Activated CD4-positive, alpha-beta T cell treated with anti-CD3 and anti-CD28 coated beads for 36 hours (primary cell): ENCODE measurements around the gene FGFR3. TPM values are rescaled to one million over a fixed set of nuclear protein-coding genes. Genes with fewer than 3 reads are reported as not detected.
A peak's percentile ranks its signal among the peaks of the same experiment; 100 is the strongest.

Source experiments
- ATAC-seq: fragments of 200-7000 bp; cut with Tn5 transposase; one replicate; pipeline ENCODE4 v1.10.0; 2021; ENCODE audit warnings: mild to moderate bottlenecking, moderate library complexity
- CTCF ChIA-PET: fragments of 350-600 bp; sonication (Branson Sonifier 250); formaldehyde crosslinking; loops from one replicate; lab custom pipeline; 2021; ENCODE audit warnings: antibody characterized with exemption; lab: Charles Lee
- POLR2A ChIA-PET: fragments of 350-600 bp; sonication (Branson Sonifier 250); formaldehyde crosslinking; loops from one replicate; lab custom pipeline; 2021; ENCODE audit warnings: antibody characterized with exemption, inconsistent platforms; lab: Charles Lee
- DNase-seq: peaks from one replicate; pipeline ENCODE4 v3.0.0-alpha.2; 2020
- H3K27ac Mint-ChIP-seq: one replicate; pipeline ENCODE4 v1.8.0; 2021; ENCODE audit warnings: mixed read lengths
- H3K27me3 Mint-ChIP-seq: one replicate; pipeline ENCODE4 v1.8.0; 2021; ENCODE audit warnings: mixed read lengths
- H3K36me3 Mint-ChIP-seq: one replicate; pipeline ENCODE4 v1.8.0; 2021; ENCODE audit warnings: low read depth, mixed read lengths
- H3K4me1 Mint-ChIP-seq: one replicate; pipeline ENCODE4 v1.8.0; 2021; ENCODE audit warnings: mixed read lengths
- H3K4me3 Mint-ChIP-seq: one replicate; pipeline ENCODE4 v1.8.0; 2021; ENCODE audit warnings: mild to moderate bottlenecking, moderate library complexity, mixed read lengths
- H3K9me3 Mint-ChIP-seq: one replicate; pipeline ENCODE4 v1.8.0; 2021; ENCODE audit warnings: low read depth, mixed read lengths
- intact Hi-C, 2 experiments: fragments of 100-400 bp; cut with DNase I in 1 of 2; cut with micrococcal nuclease in 1 of 2; formaldehyde crosslinking; loops; one replicate each; pipeline versions ENCODE4 v1.14.2 to v1.15.1; 2022 to 2024; cut with DNase I, micrococcal nuclease
- total RNA-seq, 2 experiments: library from RNA; stranded (reverse); gene quantifications; one replicate each; pipeline ENCODE4 v1.2.3, GENCODE V29; 2021

FGFR3 gene
- total RNA-seq, 2 experiments from 2014 or later, result 0.11 TPM; not detected in 1

DNA sequence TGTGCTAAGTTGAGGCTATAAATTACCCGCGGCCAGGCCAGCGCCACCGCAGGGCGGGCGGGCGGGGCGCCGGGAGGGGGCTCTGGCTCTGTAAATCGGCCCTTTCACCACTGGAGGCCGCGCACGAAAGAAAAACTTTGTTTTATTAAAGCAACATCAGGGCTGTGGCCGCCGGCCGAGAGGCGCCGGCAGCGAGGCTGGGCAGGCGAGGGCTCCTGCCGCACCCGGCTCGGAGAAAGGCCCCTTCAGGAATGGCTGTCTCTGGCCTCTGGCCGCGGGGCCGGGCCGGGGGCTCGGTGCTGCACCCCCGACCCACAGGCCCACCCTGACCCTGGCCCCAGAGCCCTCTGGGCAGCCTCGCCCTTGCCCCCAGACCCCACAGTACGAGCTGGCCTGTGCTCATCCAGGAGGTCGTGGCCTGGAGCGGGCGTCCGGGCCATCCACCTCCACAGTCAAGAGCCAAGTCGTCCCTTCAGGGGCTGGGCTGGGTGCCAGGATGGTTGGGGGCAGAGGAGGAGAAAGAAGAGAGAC lies 29.5 kb upstream of the FGFR3 start:
- intact Hi-C loops, result no loop called here
- Mint-ChIP-seq H3K36me3 (no peaks in the 10 kb centered on the region), H3K4me1 (no peaks in the 10 kb centered on the region), H3K9me3 (no peaks in the 10 kb centered on the region), H3K4me3 (no peak overlapping the region), H3K27me3 (peaks cover 17% of the 10 kb centered on the region), H3K27ac (no peak overlapping the region)
- DNase-seq (no peak), ATAC-seq (no peak)
- CTCF ChIA-PET, result interaction anchor here (0.5 kb wide), 1 partner anchor 44 kb away, joined by 3 read pairs; no protein-coding TSS in a partner anchor
- POLR2A ChIA-PET, result no interaction called here

DNA sequence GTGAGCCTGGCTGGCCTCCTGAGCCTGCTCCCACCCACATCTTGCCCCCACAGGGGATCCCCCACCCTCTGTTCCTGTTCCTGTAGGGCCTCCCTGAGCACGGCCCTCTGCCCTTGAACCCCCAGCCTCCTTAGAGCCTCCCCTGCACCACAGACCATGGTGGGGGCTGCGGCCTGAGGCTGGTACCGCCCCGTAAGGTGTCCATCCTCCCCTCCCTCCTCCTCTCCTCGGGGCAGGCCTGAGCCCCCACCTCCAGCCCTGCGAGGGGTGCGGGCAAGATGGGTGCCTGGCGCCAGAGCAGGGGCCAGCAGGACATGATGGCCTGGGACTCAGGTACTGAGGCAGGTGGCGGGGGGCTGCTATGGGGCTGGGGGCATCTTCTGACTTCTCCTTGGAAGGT lies 28.4 kb upstream of the FGFR3 start:
- Mint-ChIP-seq H3K27ac (no peak overlapping the region), H3K36me3 (no peaks in the 10 kb centered on the region), H3K4me3 (no peak overlapping the region), H3K9me3 (no peaks in the 10 kb centered on the region), H3K4me1 (no peaks in the 10 kb centered on the region), H3K27me3 (peaks cover 17% of the 10 kb centered on the region)
- DNase-seq, result no peak
- intact Hi-C loops, result no loop called here
- no peak for ATAC-seq
- ChIA-PET CTCF (no interaction called here), POLR2A (no interaction called here)

DNA sequence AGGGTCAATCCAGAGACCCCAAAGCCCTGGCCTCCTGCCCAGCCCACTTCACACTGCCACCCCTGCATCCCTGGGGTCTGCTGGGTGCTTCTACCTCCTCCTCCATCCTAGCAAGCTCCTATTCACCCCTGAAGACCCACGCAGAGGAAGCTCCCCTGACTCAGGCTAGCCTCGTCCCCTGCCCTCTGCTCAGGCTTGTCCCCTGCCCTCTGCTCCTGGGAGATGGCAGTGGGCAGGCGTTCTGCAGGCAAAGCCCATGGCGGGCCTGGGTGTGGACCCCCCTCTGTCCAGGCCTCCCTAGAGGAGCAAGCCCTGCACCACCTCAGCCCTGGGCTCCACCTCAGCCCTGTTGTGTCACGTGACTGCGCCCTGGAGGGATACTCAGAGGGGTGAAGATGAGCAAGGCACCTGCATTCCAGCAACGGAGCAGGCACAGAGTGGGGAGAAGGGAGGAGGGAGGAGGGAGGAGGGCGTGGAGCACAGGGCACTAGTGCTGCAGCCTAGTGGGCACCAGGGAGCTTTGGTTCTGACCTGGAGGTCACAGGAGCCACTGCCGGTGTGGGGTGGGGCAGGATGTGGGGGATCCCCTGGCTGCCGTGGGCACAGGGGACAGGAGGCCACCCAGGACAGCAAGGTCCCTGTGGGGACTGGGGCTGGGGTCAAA lies 27.6 kb upstream of the FGFR3 start:
- Mint-ChIP-seq H3K27ac (no peak overlapping the region), H3K4me3 (no peak overlapping the region), H3K9me3 (no peaks in the 10 kb centered on the region), H3K36me3 (no peaks in the 10 kb centered on the region), H3K27me3 (peaks cover 17% of the 10 kb centered on the region), H3K4me1 (no peaks in the 10 kb centered on the region)
- ChIA-PET POLR2A (no interaction called here), CTCF (interaction anchor here (1.2 kb wide), 1 partner anchor 13 kb away, joined by 3 read pairs; no protein-coding TSS in a partner anchor)
- intact Hi-C loops, result no loop called here
- ATAC-seq (no peak), DNase-seq (no peak)

DNA sequence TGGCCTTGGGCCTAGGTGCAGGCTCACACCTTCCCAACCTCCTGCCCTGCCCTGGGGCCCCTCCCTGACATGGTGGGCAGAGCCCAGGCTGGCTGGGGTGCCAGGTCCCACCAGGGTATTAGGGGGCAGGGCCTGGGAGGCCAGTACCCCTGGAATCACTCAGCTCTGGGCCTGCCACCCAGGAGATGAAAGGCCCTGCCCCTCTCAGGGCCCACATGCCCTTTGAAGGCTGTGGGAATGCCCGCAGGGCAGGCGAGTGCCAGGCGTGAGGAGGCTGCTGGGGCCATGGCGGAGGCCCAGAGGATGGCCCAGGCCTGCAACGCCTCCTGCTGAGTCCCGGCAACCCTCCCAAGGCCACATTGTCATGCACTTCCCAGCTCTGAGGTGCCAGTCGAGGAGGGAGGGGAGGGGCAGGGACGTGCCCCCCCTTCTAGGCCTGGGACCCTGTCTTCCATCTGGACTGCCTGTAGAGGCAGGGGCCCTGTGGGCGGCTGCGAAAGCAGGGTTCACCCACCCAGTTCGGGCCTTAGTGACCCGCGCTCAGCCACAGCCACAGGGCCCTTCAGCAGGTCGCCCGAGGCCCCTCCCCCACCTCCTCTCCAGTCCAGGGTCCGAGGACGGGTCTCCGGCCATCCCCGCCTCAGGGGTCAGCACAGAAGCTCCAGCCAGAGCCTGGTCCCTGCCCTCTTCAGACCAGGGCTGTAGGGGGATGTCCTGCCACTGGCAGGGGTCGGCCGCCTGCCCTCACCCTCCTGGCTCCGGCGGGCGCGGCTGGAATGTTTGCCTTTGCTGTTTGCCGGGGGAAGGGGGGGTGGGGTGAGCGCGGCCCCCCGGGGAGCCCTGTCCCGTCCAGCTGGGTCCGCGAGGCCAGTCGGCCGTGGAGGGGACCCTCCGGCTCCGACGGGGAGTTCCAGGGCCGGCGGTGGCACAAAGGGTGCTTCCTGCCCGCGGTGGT lies 26.7 kb upstream of the FGFR3 start:
- ChIA-PET POLR2A (no interaction called here), CTCF (interaction anchor here (0.6 to 1.2 kb wide), 2 partner anchors 14 to 62 kb away, joined by 3 read pairs; no protein-coding TSS in a partner anchor)
- no peaks in the 10 kb centered on the region for H3K9me3 Mint-ChIP-seq
- no peak overlapping the region for H3K27ac Mint-ChIP-seq
- peaks cover 2% of the 10 kb centered on the region for H3K4me1 Mint-ChIP-seq
- H3K4me3 Mint-ChIP-seq, result no peak overlapping the region
- intact Hi-C loops, result no loop called here
- no peak for DNase-seq
- no peak for ATAC-seq
- H3K27me3 Mint-ChIP-seq, result peaks cover 17% of the 10 kb centered on the region
- no peaks in the 10 kb centered on the region for H3K36me3 Mint-ChIP-seq

DNA sequence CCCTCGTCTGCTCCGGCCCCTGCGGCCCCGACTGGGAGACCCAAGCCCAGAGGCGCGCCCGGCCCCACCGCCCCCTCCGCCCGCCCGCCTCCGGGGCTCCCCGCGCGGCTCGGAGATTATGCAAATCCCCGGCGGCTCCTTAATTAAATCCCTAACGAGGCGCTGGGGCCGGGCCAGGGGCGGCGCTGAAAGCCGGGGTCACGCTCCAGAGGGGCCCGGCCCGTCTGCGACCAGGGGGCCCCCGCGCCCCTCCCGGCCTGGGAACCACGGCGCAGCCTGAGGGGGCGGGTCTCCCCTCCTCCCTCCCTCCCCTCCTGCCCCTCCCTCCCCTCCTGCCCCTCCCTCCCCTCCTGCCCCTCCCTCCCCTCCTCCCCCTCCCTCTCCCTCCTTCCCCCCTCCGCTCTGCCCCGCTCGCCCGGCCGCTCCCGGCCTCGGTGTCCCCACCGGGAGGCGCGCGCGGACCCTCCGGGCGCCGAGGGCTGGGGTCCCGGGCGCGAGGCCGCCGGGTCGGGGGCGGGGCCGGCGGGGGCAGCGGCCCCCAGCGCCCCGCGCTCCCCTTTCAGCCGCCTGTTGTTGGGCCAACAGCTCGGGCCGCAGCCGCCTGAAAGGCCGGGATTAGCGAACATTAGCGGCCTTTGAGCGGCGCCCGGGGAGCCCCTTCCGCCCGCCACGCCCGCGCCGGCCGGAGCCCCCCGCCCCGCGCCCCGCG lies 25.9 kb upstream of the FGFR3 start:
- Mint-ChIP-seq H3K27ac (no peak overlapping the region), H3K4me1 (peaks cover 4% of the 10 kb centered on the region), H3K9me3 (no peaks in the 10 kb centered on the region), H3K4me3 (no peak overlapping the region), H3K27me3 (peaks cover 17% of the 10 kb centered on the region), H3K36me3 (no peaks in the 10 kb centered on the region)
- ChIA-PET POLR2A (no interaction called here), CTCF (interaction anchor here (1.0 to 1.6 kb wide), 2 partner anchors 74 to 130 kb away, joined by 3 to 4 read pairs; no protein-coding TSS in a partner anchor)
- no peak for DNase-seq
- no peak for ATAC-seq
- intact Hi-C loops, result no loop called here

DNA sequence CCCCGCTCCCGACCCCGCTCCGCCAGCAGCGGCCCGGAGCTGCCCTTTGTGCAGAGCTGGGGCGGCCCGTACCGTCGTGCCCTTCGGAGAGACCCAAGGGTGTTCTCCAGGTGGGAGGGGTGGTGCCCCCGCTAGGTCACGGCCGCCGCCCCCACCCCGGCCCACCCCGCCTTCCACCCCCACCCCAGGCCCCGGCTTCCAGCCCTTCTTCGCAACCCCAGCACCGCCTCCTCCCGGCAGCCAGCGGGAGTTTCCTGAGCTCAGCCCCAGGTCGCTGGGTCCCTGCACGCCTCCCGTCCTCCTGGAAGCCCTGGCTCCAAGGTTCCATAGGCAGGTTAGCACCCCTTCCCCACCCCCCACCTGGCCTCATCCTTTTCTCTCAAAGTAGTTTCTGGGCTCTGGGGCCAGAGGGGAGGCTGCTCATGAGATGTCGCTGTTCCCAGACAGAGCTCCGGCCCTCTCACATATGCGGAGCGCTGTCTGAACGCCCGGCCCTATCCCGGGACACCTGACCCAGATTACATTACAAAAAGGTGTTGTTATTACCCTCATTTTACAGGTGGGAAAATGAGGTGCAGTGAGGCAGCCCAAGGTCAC lies 25.2 kb upstream of the FGFR3 start:
- no peaks in the 10 kb centered on the region for H3K9me3 Mint-ChIP-seq
- ChIA-PET POLR2A (no interaction called here), CTCF (interaction anchor here (0.7 to 1.6 kb wide), 4 partner anchors 15 to 129 kb away, joined by 3 to 4 read pairs (median 3); no protein-coding TSS in a partner anchor)
- H3K27ac Mint-ChIP-seq, result no peak overlapping the region
- peaks cover 15% of the 10 kb centered on the region for H3K27me3 Mint-ChIP-seq
- intact Hi-C loops, result no loop called here
- H3K36me3 Mint-ChIP-seq, result no peaks in the 10 kb centered on the region
- ATAC-seq (peak; percentile 63), DNase-seq (peak; percentile 61)
- H3K4me3 Mint-ChIP-seq, result no peak overlapping the region
- peaks cover 4% of the 10 kb centered on the region for H3K4me1 Mint-ChIP-seq

DNA sequence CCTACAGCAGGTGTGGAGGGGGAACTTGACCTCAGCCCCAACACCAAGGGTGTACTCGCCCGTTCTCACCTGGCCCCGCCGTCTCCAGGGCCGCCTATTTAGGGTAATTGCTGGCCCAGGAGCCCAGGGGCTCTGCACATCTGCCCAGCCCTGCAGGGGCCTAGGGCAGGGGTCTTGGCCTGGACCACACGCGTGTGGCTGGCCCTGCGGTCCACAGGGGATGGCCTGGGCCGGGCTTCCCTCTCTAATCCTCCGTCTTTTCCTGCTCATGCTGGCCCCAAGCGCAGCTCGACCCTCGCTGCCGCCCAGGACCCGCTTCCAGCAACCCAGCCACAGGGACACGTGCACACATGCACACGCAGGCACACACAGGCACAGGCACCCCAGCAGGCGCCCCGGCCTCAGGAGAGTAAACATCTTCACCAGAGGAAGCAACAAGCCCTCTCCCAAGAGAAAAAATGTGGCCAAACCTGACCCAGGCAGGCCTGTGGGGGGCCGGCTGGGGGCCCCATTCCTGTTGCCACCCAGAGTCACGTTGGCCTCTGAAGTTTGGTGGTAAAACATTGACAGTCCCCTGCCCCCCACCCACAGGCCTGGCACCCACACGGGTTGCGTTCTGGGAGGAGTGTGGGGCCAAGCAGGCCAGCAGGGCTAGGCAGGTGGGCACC lies 24.6 kb upstream of the FGFR3 start:
- Mint-ChIP-seq H3K36me3 (no peaks in the 10 kb centered on the region), H3K27ac (no peak overlapping the region), H3K4me3 (peak overlapping the region; percentile 18), H3K4me1 (peaks cover 4% of the 10 kb centered on the region), H3K27me3 (peaks cover 15% of the 10 kb centered on the region), H3K9me3 (no peaks in the 10 kb centered on the region)
- intact Hi-C loops, result no loop called here
- CTCF ChIA-PET, result interaction anchor here (0.7 to 1.6 kb wide), 4 partner anchors 16 to 129 kb away, joined by 3 to 4 read pairs (median 3); no protein-coding TSS in a partner anchor
- POLR2A ChIA-PET, result no interaction called here
- ATAC-seq (no peak), DNase-seq (no peak)

DNA sequence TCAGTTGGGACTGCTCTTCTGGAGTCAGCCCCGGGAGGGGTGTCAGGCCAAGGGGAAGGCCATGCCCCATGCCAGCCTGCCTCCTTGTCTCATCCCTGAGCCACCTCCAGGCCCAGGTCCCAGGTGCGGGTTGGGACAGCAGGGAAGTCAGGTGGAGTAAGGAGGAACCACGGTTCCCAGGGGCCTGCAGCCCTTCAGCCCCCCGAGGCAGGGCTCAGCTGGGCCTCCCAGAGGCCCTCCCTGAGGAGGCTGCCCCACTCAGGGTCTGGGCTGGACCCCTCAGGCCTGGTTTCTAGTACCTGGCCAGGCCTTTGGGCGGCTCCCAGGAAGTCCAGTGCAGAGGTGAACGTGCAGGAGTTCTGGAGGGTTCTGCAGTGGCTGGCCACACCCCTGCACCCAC lies 23.4 kb upstream of the FGFR3 start:
- ChIA-PET POLR2A (no interaction called here), CTCF (no interaction called here)
- ATAC-seq (no peak), DNase-seq (no peak)
- intact Hi-C loops, result no loop called here
- Mint-ChIP-seq H3K4me3 (no peak overlapping the region), H3K27me3 (peaks cover 10% of the 10 kb centered on the region), H3K27ac (no peak overlapping the region), H3K36me3 (no peaks in the 10 kb centered on the region), H3K9me3 (no peaks in the 10 kb centered on the region), H3K4me1 (peaks cover 4% of the 10 kb centered on the region)

DNA sequence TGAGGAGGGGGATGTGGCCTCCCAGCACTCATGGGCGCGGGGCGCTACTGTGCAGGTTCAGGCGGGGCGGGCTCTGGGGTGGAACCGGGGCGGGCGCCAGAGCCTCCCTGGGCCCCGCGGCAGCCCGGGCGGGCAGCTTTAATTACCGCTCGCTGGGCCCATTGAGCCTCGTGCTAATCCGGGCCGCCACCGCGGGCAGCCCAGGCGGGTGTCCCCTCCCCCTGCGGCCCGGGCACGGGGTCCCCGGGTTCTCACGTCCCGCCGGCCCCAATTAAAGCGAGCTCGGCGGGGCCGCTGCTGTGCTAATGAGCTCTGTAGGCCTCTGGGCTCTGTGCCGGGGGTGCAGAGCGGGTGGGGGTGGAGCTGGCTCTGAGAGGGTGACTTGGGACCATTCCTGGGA lies 22.8 kb upstream of the FGFR3 start:
- peaks cover 10% of the 10 kb centered on the region for H3K27me3 Mint-ChIP-seq
- no peaks in the 10 kb centered on the region for H3K36me3 Mint-ChIP-seq
- POLR2A ChIA-PET, result no interaction called here
- CTCF ChIA-PET, result no interaction called here
- DNase-seq (no peak), ATAC-seq (no peak)
- intact Hi-C loops, result no loop called here
- H3K9me3 Mint-ChIP-seq, result no peaks in the 10 kb centered on the region
- H3K4me3 Mint-ChIP-seq, result no peak overlapping the region
- H3K27ac Mint-ChIP-seq, result no peak overlapping the region
- H3K4me1 Mint-ChIP-seq, result peaks cover 4% of the 10 kb centered on the region

DNA sequence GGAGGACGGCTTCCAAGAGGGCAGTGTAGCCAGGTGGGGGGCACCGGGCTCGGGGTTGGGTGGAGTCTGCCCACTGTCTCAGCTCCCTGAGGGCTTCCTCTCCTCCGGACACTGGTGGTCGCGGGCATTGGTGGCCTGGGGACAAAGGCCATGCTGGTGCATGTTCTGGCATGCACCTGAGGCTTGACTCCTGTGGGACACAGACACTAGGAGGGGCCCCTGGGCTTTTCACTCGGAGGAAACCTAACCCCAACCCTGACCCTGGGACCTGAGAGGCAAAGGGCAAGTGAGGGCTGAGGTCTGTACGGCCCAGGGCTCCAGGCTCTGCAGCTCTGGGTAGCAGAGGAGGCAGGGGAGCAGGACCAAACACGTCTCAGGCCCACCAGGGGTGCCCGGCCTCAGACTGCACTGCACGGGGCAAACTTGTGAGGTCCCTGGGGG lies 22.3 kb upstream of the FGFR3 start:
- CTCF ChIA-PET, result no interaction called here
- POLR2A ChIA-PET, result no interaction called here
- Mint-ChIP-seq H3K9me3 (no peaks in the 10 kb centered on the region), H3K27ac (no peak overlapping the region), H3K4me1 (peaks cover 4% of the 10 kb centered on the region), H3K27me3 (peaks cover 6% of the 10 kb centered on the region), H3K36me3 (no peaks in the 10 kb centered on the region), H3K4me3 (no peak overlapping the region)
- no peak for ATAC-seq
- intact Hi-C loops, result no loop called here
- no peak for DNase-seq
